Breast epithelium (tissue), 4 donors: ENCODE measurements around the gene HPCAL1. TPM values are rescaled to one million over a fixed set of nuclear protein-coding genes. Genes with fewer than 3 reads are reported as not detected.

Experiments
- DNase-seq, 2 donors: peaks; one replicate each; pipeline ENCODE4 v3.0.0-alpha.2; 2019; ENCODE audit warnings: low spot score in 2 of 2
- H3K27ac ChIP-seq, 2 donors: fragments of 200-600 bp; sonication (generic) in 1 of 2; one replicate each; pipeline ENCODE4 v1.5.1; 2016 to 2019; ENCODE audit warnings: mild to moderate bottlenecking in 1 of 2
- H3K27me3 ChIP-seq, 2 donors: fragments of 200-600 bp; sonication (generic) in 1 of 2; one replicate each; pipeline versions ENCODE4 v1.5.1 to v1.6.0; 2017 to 2019; ENCODE audit warnings: control low read depth in 1 of 2, mild to moderate bottlenecking in 1 of 2
- H3K36me3 ChIP-seq: fragments of 200-600 bp; one replicate; pipeline ENCODE4 v1.5.1; 2019
- H3K4me1 ChIP-seq, 2 donors: fragments of 200-600 bp; sonication (generic); one replicate each; pipeline ENCODE4 v1.5.1; 2016 to 2019; ENCODE audit warnings: control low read depth in 1 of 2
- H3K4me3 ChIP-seq, 3 donors: fragments of 200-600 bp; sonication (generic); 1 replicate in 2 of 3; 2 replicates in 1 of 3; pipeline ENCODE4 v1.5.1; 2016 to 2019; ENCODE audit warnings: mild to moderate bottlenecking in 3 of 3, moderate library complexity in 2 of 3
- H3K9me3 ChIP-seq, 2 donors: fragments of 200-600 bp; sonication (generic) in 1 of 2; one replicate each; pipeline ENCODE4 v1.5.1; 2016 to 2019; ENCODE audit warnings: control low read depth in 1 of 2
- POLR2A ChIP-seq: fragments of 450-650 bp; IDR thresholded peaks from one replicate; pipeline ENCODE4 v1.6.1; 2016; ENCODE audit warnings: antibody characterized with exemption, mild to moderate bottlenecking, moderate library complexity
- POLR2AphosphoS5 ChIP-seq, 3 donors: sonication (generic); formaldehyde crosslinking; IDR thresholded peaks; one replicate each; pipeline ENCODE4 v1.6.1; 2017; ENCODE audit warnings: antibody characterized with exemption in 3 of 3
- intact Hi-C: fragments of 100-400 bp; cut with DNase I; formaldehyde crosslinking; loops from one replicate; pipeline ENCODE4 v1.15.1; 2023; ENCODE audit warnings: low total_unique reads
- total RNA-seq, 3 donors: library from RNA; depleted of rRNA; stranded (reverse); fragments of >200 nt; gene quantifications; one replicate each; pipeline ENCODE4 v1.1.0, GENCODE V29; 2016
- TF ChIP-seq, protein P1 (sequence below), 3 donors: fragments of 450-650 bp; IDR thresholded peaks; one replicate each; pipeline ENCODE4 v1.5.1; 2016 to 2017; ENCODE audit warnings: antibody characterized with exemption in 3 of 3, mild to moderate bottlenecking in 3 of 3, moderate library complexity in 3 of 3

HPCAL1 gene
- total RNA-seq, 3 donors from 2014 or later: 38.6 to 41.9 (median 41.6) TPM

DNA sequence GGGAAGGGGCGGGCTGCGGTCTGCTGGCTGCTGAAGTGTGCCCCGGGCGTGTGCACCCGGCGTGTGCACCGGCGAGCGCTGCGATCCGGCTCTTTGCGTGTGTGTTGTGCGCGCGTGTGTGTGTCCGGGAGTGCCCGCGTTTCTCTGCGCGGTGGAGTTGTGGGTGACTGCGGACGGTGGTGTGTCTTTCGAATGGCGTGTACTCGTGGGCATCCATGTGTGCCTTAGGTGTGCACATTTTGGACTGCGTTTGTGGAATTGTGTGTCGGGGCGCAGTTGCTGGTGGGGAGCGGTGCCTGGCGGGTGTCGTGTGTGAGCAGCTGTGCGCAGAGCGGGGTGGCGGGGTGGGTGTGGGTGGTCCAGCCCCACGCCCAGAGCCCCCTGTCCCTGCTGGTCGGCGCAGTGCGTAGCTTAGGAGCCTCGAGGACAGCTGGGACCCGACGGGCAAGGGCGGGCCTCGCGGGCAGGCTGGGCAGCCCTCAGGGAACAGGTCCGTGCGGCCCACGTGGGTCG is 533 bp downstream of the HPCAL1 start:
- Histone ChIP-seq H3K27ac (peak overlapping the region; percentile 81 to 82), H3K4me1 (peaks cover 2 to 10% of the 10 kb centered on the region in 2 donors), H3K27me3 (no peaks in the 10 kb centered on the region), H3K36me3 (no peaks in the 10 kb centered on the region), H3K9me3 (no peaks in the 10 kb centered on the region), H3K4me3 (peak overlapping the region; percentile 68 to 94 (median 71))
- TF ChIP-seq POLR2A (no peak), POLR2AphosphoS5 (IDR thresholded peaks at IDR 0.05) (no peak)
- TF ChIP-seq, protein P1, sequence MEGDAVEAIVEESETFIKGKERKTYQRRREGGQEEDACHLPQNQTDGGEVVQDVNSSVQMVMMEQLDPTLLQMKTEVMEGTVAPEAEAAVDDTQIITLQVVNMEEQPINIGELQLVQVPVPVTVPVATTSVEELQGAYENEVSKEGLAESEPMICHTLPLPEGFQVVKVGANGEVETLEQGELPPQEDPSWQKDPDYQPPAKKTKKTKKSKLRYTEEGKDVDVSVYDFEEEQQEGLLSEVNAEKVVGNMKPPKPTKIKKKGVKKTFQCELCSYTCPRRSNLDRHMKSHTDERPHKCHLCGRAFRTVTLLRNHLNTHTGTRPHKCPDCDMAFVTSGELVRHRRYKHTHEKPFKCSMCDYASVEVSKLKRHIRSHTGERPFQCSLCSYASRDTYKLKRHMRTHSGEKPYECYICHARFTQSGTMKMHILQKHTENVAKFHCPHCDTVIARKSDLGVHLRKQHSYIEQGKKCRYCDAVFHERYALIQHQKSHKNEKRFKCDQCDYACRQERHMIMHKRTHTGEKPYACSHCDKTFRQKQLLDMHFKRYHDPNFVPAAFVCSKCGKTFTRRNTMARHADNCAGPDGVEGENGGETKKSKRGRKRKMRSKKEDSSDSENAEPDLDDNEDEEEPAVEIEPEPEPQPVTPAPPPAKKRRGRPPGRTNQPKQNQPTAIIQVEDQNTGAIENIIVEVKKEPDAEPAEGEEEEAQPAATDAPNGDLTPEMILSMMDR (IDR thresholded peaks at IDR 0.05): no peak
- intact Hi-C loops: no loop called here
- no peak for DNase-seq

DNA sequence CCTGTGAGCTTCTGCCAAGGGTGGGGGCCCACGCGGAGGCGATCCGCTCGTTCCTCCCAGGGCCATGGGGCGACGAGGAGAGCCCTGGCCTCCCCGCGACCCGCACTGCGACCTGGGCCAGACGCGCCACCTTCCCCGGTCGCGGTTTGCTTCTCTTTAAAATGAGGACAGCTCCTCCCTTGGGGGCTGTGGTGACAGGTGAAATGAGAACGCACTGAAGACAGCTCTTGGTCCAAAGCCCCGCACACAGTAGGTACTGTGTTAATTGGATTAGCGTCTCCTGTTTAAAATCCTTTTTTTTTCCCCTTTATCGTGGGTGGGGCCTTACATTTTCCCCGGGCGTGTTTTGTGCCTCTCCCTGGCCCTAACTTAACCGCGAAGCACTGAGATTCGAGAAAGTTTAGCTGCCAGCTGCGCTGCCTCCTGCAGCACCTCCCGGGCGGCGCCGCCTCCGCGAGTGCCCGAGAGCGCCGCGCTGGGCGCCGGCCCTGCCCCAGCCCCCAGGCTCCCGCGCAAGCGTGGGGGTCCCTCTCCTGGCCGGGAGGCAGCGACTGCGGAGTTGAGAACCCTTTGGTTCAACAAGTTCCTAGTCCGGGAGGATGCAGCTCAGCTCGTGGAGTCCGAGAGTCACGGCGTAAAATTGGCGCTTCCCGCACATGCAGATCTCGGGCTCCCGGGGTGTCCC is 1.1 kb downstream of the HPCAL1 start:
- TF ChIP-seq POLR2A (no peak), POLR2AphosphoS5 (IDR thresholded peaks at IDR 0.05) (no peak)
- TF ChIP-seq, protein P1 (IDR thresholded peaks at IDR 0.05): no peak
- Histone ChIP-seq H3K27ac (peak overlapping the region; percentile 31 to 81), H3K4me3 (peak overlapping the region; percentile 68 to 94 (median 71)), H3K9me3 (no peaks in the 10 kb centered on the region), H3K4me1 (peaks cover 2 to 10% of the 10 kb centered on the region in 2 donors), H3K27me3 (no peaks in the 10 kb centered on the region), H3K36me3 (no peaks in the 10 kb centered on the region)
- no peak for DNase-seq
- intact Hi-C loops: no loop called here

DNA sequence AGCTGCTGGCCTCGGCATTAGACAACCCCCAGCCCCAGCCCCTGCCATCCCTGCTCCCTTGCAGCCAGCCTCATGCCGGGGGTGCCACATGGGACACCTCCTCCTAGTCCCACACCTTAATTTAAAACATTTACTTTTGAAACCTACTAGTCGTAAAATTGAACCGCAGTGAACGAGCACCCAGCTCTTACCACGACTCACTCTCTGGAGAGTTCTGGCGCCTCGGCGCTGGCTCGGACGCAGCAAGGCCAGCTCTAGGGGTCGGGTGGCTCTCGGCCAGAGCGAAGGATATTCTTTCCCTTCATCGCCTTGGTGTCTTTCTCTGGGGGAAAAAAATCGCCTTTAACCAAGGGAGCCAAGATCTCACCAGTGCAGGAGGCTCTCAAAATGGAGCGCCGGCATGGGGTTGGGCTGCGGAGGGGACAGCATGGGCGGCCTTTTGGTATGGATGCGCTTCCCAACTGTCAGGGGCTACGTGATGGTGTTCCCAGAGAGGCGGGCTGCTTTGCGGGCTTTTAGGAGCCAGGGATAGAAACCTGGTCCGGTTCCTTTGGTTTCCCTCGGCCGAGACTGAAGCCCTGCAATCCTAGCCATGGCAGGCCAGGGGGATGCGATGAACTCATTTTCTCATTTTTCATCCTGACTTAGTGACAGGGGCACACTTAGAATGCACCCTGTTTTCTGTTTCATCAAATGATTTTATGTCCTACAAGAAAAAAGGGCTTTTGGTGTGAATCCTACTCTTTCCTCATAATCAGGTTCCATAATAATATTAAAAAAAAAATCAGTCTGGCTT is 2.0 kb downstream of the HPCAL1 start:
- TF ChIP-seq POLR2A (no peak), POLR2AphosphoS5 (IDR thresholded peaks at IDR 0.05) (no peak)
- TF ChIP-seq, protein P1 (IDR thresholded peaks at IDR 0.05): no peak
- DNase-seq: no peak
- peaks cover 2 to 10% of the 10 kb centered on the region in 2 donors for H3K4me1 ChIP-seq
- intact Hi-C loops: no loop called here
- no peak overlapping the region for H3K27ac ChIP-seq
- H3K4me3 ChIP-seq: peak overlapping the region; percentile 68 to 94 (median 71)
- no peaks in the 10 kb centered on the region for H3K9me3 ChIP-seq
- no peaks in the 10 kb centered on the region for H3K27me3 ChIP-seq
- H3K36me3 ChIP-seq: no peaks in the 10 kb centered on the region

DNA sequence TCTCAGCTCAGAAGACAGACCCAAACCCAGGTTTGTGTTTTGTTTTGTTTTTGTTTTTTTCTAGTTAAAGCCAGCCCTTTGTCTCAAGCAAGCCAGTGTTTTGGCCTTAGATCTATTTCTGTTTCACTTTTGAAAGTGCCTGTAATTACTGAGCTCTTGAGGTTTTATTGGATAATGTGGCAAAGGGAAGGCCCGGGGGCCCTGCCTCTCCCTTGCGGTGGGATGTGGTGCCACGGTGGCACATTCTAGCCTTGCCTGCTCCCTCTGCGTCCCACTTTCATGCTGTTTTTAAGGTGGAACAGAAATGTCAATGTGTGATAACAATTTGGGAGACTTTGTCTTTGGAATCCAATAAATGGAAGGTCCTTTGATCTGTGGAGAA is 2.5 kb downstream of the HPCAL1 start:
- intact Hi-C loops: no loop called here
- H3K27ac ChIP-seq: no peak overlapping the region

More for the DNA sequence above, 2.5 kb downstream of the HPCAL1 start:
- no peaks in the 10 kb centered on the region for H3K9me3 ChIP-seq
- H3K27me3 ChIP-seq: no peaks in the 10 kb centered on the region
- TF ChIP-seq, protein P1 (IDR thresholded peaks at IDR 0.05): no peak
- TF ChIP-seq POLR2AphosphoS5 (IDR thresholded peaks at IDR 0.05) (no peak), POLR2A (no peak)
- peaks cover 2 to 10% of the 10 kb centered on the region in 2 donors for H3K4me1 ChIP-seq
- no peaks in the 10 kb centered on the region for H3K36me3 ChIP-seq
- H3K4me3 ChIP-seq: no peak overlapping the region
- DNase-seq: no peak
